MV-4-11 (cell line): ENCODE measurements around the gene VEZF1.
"Not testable (repeated sequence)": the region's sequence is repeated elsewhere in the genome, so short reads cannot be mapped to it uniquely, and the experiment has no call there.

Experiments
- DNase-seq: peaks from one replicate; lab custom pipeline; 2025; lab: John Stamatoyannopoulos, UW

Gene VEZF1

GRCh38 chr17:57974053-57974824 is 13.8 kb downstream of the VEZF1 start:
- not testable (repeated sequence) for DNase-seq

- DNase-seq = no peak
Observed at GRCh38 chr17:57972151-57972550, 15.9 kb downstream of the VEZF1 start.

GRCh38 chr17:57971572-57971971 is 16.5 kb downstream of the VEZF1 start:
- DNase-seq = no peak

- no peak for DNase-seq
Observed at GRCh38 chr17:57970710-57971109, 17.3 kb downstream of the VEZF1 start.

GRCh38 chr17:57968456-57968855 is 19.6 kb downstream of the VEZF1 start:
- DNase-seq = no peak

- DNase-seq = no peak
Observed at GRCh38 chr17:57966875-57967274, 21.2 kb downstream of the VEZF1 start.

- no peak for DNase-seq
Observed at GRCh38 chr17:57966246-57966645, 21.8 kb downstream of the VEZF1 start.

- DNase-seq = no peak
Observed at GRCh38 chr17:57965521-57966160, 22.4 kb downstream of the VEZF1 start.

GRCh38 chr17:57963149-57963511 is 24.9 kb downstream of the VEZF1 start:
- DNase-seq = no peak

- no peak for DNase-seq
Observed at GRCh38 chr17:57962279-57963148, 25.5 kb downstream of the VEZF1 start.

GRCh38 chr17:57959929-57960328 is 28.1 kb downstream of the VEZF1 start:
- DNase-seq = no peak

GRCh38 chr17:57958391-57958790 is 29.7 kb downstream of the VEZF1 start:
- not testable (repeated sequence) for DNase-seq

GRCh38 chr17:57957886-57958285 is 30.2 kb downstream of the VEZF1 start:
- no peak for DNase-seq

- no peak for DNase-seq
Observed at GRCh38 chr17:57957120-57957850, 30.8 kb downstream of the VEZF1 start.

- DNase-seq = peak; percentile 5
Observed at GRCh38 chr17:57956291-57957119, 31.5 kb downstream of the VEZF1 start.

- peak; percentile 7 for DNase-seq
Observed at GRCh38 chr17:57955183-57955931, 32.7 kb downstream of the VEZF1 start, which contains the start of gene CUEDC1. CUEDC1 (minus strand) TSS chr17:57955412; CDS start chr17:57885564, 69,848 bp downstream.

- no peak for DNase-seq
Observed at GRCh38 chr17:57954397-57955182, 33.5 kb downstream of the VEZF1 start.

GRCh38 chr17:57953705-57954396 is 34.2 kb downstream of the VEZF1 start:
- no peak for DNase-seq

GRCh38 chr17:57953219-57953618 is 34.8 kb downstream of the VEZF1 start:
- DNase-seq = no peak
